ENCODE results near the gene ZBTB32. TPM values are rescaled to one million over a fixed set of nuclear protein-coding genes. Genes with fewer than 3 reads are reported as not detected.

ZBTB32 gene
- total RNA-seq, 1 experiment from 2014 or later: not detected

GRCh38 chr19:35702223-35703012, 1.9 kb upstream of the ZBTB32 start:
- intact Hi-C loops (cut with micrococcal nuclease): no loop called here
- Histone ChIP-seq H3K79me2 (ENCODE audit: insufficient read depth, low read length) (no peaks in the 10 kb centered on the region), H3K27me3 (ENCODE audit: insufficient read depth, low read length) (no peaks in the 10 kb centered on the region), H3K4me3 (replicated peaks in 1 of 2; ENCODE audit: low read depth in 1 of 2, low read length in 2 of 2) (peak overlapping the region; percentile 40 to 59), H3K4me2 (ENCODE audit: low read length) (peak overlapping the region; percentile 94), H3K9me2 (ENCODE audit: insufficient read depth) (no peaks in the 10 kb centered on the region), H3K27ac (ENCODE audit: low read depth, low read length) (no peak overlapping the region), H3K9me3 (ENCODE audit: control insufficient read depth in 1 of 2, insufficient read depth in 1 of 2, low read depth in 1 of 2, low read length in 2 of 2) (no peaks in the 10 kb centered on the region), H3K4me1 (ENCODE audit: control insufficient read depth in 1 of 2, insufficient read depth in 2 of 2, low read length in 2 of 2) (peaks cover 0 to 10% of the 10 kb centered on the region in 2 experiments; a peak in 2 of 4 replicates), H2AFZ (ENCODE audit: low read depth, low read length, poor library complexity, severe bottlenecking) (peak overlapping the region; percentile 94), H4K20me1 (ENCODE audit: insufficient read depth) (no peaks in the 10 kb centered on the region), H3K36me3 (ENCODE audit: control insufficient read depth in 1 of 2, insufficient read depth in 2 of 2, low read length in 2 of 2) (no peaks in the 10 kb centered on the region), H3K9ac (ENCODE audit: low read length) (peak overlapping the region; percentile 41; the same call in 1 of the 2 replicates)
- no TSS peak for BruUV-seq (replicated peaks)
- TF ChIP-seq, protein P1, sequence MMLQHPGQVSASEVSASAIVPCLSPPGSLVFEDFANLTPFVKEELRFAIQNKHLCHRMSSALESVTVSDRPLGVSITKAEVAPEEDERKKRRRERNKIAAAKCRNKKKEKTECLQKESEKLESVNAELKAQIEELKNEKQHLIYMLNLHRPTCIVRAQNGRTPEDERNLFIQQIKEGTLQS (IDR thresholded peaks at IDR 0.05): no peak
- TF ChIP-seq POLR2AphosphoS5 (IDR thresholded peaks at IDR 0.05; ENCODE audit: low read depth, low read length): peak; percentile 54
- TF ChIP-seq SP1 (IDR thresholded peaks at IDR 0.05; ENCODE audit: low read depth): peak; percentile 99
- ATAC-seq: peak; percentile 100
- DNase-seq (ENCODE audit: low read depth, low spot score): peak; percentile 96
- RAD21 ChIA-PET (ENCODE audit: low non-redundant PET in 1 of 2, low total read pairs in 2 of 2, uncharacterized antibody in 2 of 2, unreplicated experiment in 2 of 2): no interaction called here
- CTCF ChIA-PET: interaction anchor here (0.7 to 2.2 kb wide), 5 partner anchors 8 to 229 kb away, joined by 3 to 10 read pairs (median 4); partner anchors contain the start of genes PSENEN and U2AF1L4
- POLR2A ChIA-PET: interaction anchor here (0.7 to 1.3 kb wide), 6 partner anchors 41 to 117 kb away, joined by 3 to 4 read pairs (median 4); partner anchors contain the start of genes COX6B1, LIN37, PSENEN and U2AF1L4

DNA sequence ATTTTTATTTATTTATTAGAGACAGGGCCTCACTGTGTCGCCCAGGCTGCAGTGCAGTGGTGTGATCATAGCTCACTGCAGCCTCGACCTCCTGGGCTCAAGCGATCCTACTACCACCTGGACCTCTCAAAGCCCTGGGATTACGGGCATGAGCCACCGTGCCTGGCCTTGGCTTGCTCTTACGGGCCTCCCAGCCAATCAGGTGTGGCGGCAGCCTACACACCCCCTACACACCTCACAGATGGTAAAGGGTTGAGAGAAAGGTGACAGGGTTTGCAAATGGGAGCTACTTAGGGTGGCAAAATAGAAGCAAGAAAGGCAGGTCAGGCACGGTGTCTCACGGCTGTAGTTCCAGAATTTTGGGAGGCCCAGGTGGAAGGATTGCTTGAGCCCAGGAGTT, 1.0 kb upstream of the ZBTB32 start:
- Histone ChIP-seq H3K4me1 (ENCODE audit: control insufficient read depth in 1 of 2, insufficient read depth in 2 of 2, low read length in 2 of 2) (peaks cover 0 to 10% of the 10 kb centered on the region in 2 experiments; a peak in 2 of 4 replicates), H3K4me2 (ENCODE audit: low read length) (no peak overlapping the region), H3K9me3 (ENCODE audit: control insufficient read depth in 1 of 2, insufficient read depth in 1 of 2, low read depth in 1 of 2, low read length in 2 of 2) (no peaks in the 10 kb centered on the region), H3K27ac (ENCODE audit: low read depth, low read length) (no peak overlapping the region), H3K4me3 (replicated peaks in 1 of 2; ENCODE audit: low read depth in 1 of 2, low read length in 2 of 2) (no peak overlapping the region), H3K27me3 (ENCODE audit: insufficient read depth, low read length) (no peaks in the 10 kb centered on the region), H3K79me2 (ENCODE audit: insufficient read depth, low read length) (no peaks in the 10 kb centered on the region), H3K9ac (ENCODE audit: low read length) (no peak overlapping the region), H4K20me1 (ENCODE audit: insufficient read depth) (no peaks in the 10 kb centered on the region), H3K36me3 (ENCODE audit: control insufficient read depth in 1 of 2, insufficient read depth in 2 of 2, low read length in 2 of 2) (no peaks in the 10 kb centered on the region), H2AFZ (ENCODE audit: low read depth, low read length, poor library complexity, severe bottlenecking) (no peak overlapping the region), H3K9me2 (ENCODE audit: insufficient read depth) (no peaks in the 10 kb centered on the region)
- RAD21 ChIA-PET (ENCODE audit: low non-redundant PET in 1 of 2, low total read pairs in 2 of 2, uncharacterized antibody in 2 of 2, unreplicated experiment in 2 of 2): no interaction called here
- DNase-seq (ENCODE audit: low read depth, low spot score): no peak
- ATAC-seq: no peak
- no TSS peak for BruUV-seq (replicated peaks)
- intact Hi-C loops (cut with micrococcal nuclease): no loop called here
- CTCF ChIA-PET: interaction anchor here (0.6 to 2.2 kb wide), 3 partner anchors 9 to 347 kb away, joined by 4 to 10 read pairs (median 5); no protein-coding TSS in a partner anchor
- POLR2A ChIA-PET: interaction anchor here (1.3 kb wide), 1 partner anchor 55 kb away, joined by 4 read pairs; the partner anchor contains the start of gene COX6B1
- TF ChIP-seq SP1 (IDR thresholded peaks at IDR 0.05; ENCODE audit: low read depth) (no peak), CEBPB (IDR thresholded peaks at IDR 0.05; ENCODE audit: low read depth) (no peak), POLR2AphosphoS5 (IDR thresholded peaks at IDR 0.05; ENCODE audit: low read depth, low read length) (no peak), JUND (IDR thresholded peaks at IDR 0.05) (no peak), ELF1 (IDR thresholded peaks at IDR 0.05; ENCODE audit: borderline replicate concordance, low read depth) (no peak), REST (IDR thresholded peaks at IDR 0.05; ENCODE audit: low read depth) (no peak), EZH2phosphoT487 (IDR thresholded peaks at IDR 0.05; ENCODE audit: borderline replicate concordance) (no peak), POLR2A (IDR thresholded peaks at IDR 0.05; ENCODE audit: borderline replicate concordance, extremely low read depth, insufficient read depth, insufficient read length) (no peak), YY1 (IDR thresholded peaks at IDR 0.05; ENCODE audit: extremely low read depth, insufficient replicate concordance, low read depth, low read length) (no peak), SRF (IDR thresholded peaks at IDR 0.05; ENCODE audit: low read depth) (no peak), RAD21 (IDR thresholded peaks at IDR 0.05; ENCODE audit: low read depth) (no peak)
- TF ChIP-seq, protein P1 (IDR thresholded peaks at IDR 0.05): no peak
- TF ChIP-seq, protein P2, sequence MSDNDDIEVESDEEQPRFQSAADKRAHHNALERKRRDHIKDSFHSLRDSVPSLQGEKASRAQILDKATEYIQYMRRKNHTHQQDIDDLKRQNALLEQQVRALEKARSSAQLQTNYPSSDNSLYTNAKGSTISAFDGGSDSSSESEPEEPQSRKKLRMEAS (IDR thresholded peaks at IDR 0.05): no peak

Measured in HCT116 (cell line).